ENCODE results near the gene CORO6.

CORO6 gene

GRCh38 chr17:29577001-29577370, 45.7 kb downstream of the CORO6 start:
- DNase-seq (ENCODE audit: low read depth): no peak

- no peak for DNase-seq (ENCODE audit: low read depth)
Measured at GRCh38 chr17:29576214-29577000, 46.3 kb downstream of the CORO6 start.

- DNase-seq (ENCODE audit: low read depth): no peak
Measured at GRCh38 chr17:29575511-29576213, 47.0 kb downstream of the CORO6 start.

GRCh38 chr17:29574732-29575510, 47.8 kb downstream of the CORO6 start:
- DNase-seq (ENCODE audit: low read depth): no peak

GRCh38 chr17:29573871-29574731, 48.6 kb downstream of the CORO6 start:
- no peak for DNase-seq (ENCODE audit: low read depth)

GRCh38 chr17:29573558-29573869, 49.2 kb downstream of the CORO6 start:
- DNase-seq (ENCODE audit: low read depth): no peak

- no peak for DNase-seq (ENCODE audit: low read depth)
Measured at GRCh38 chr17:29572691-29573557, 49.8 kb downstream of the CORO6 start.

- DNase-seq (ENCODE audit: low read depth): no peak
Measured at GRCh38 chr17:29571883-29572681, 50.6 kb downstream of the CORO6 start.

- DNase-seq (ENCODE audit: low read depth): no peak
Measured at GRCh38 chr17:29571486-29571882, 51.2 kb downstream of the CORO6 start.

- DNase-seq (ENCODE audit: low read depth): no peak
Measured at GRCh38 chr17:29570521-29570920, 52.2 kb downstream of the CORO6 start.

GRCh38 chr17:29569245-29569950, 53.3 kb downstream of the CORO6 start:
- DNase-seq (ENCODE audit: low read depth): no peak

- DNase-seq (ENCODE audit: low read depth): no peak
Measured at GRCh38 chr17:29568331-29569244, 54.1 kb downstream of the CORO6 start, which contains the start of gene TP53I13. Gene TP53I13 (plus strand): TSS chr17:29568701. CDS start chr17:29568759, 58 bp downstream.

- no peak for DNase-seq (ENCODE audit: low read depth)
Measured at GRCh38 chr17:29567554-29568330, 55.0 kb downstream of the CORO6 start.

- DNase-seq (ENCODE audit: low read depth): no peak
Measured at GRCh38 chr17:29567304-29567553, 55.5 kb downstream of the CORO6 start.

- DNase-seq (ENCODE audit: low read depth): no peak
Measured at GRCh38 chr17:29566473-29567303, 56.0 kb downstream of the CORO6 start, which contains the start of gene ABHD15. Gene ABHD15 (minus strand): TSS chr17:29567037. CDS start chr17:29566966, 71 bp downstream.

- no peak for DNase-seq (ENCODE audit: low read depth)
Measured at GRCh38 chr17:29565643-29566472, 56.9 kb downstream of the CORO6 start.

Data from HS-5 (cell line).